OCI-LY7 (cell line): ENCODE measurements around the gene NPDC1. TPM values are rescaled to one million over a fixed set of nuclear protein-coding genes. Genes with fewer than 3 reads are reported as not detected.

ENCODE experiments used
- BruUV-seq: library from RNA; stranded (reverse); fragments of 400-500 nt; replicated peaks from 2 replicates; lab custom pipeline; 2021; lab: Mats Ljungman, UMichigan
- CTCF ChIA-PET: fragments of 300-600 bp; sonication (Branson Sonifier 250); formaldehyde crosslinking; loops from one replicate; lab custom pipeline; 2022; ENCODE audit warnings: antibody characterized with exemption; ENCODE audit not compliant: unreplicated experiment; lab: Charles Lee
- POLR2A ChIA-PET: fragments of 300-600 bp; sonication (Branson Sonifier 250); formaldehyde crosslinking; loops from one replicate; lab custom pipeline; 2022; ENCODE audit warnings: antibody characterized with exemption; lab: Charles Lee
- DNase-seq: peaks from one replicate; pipeline ENCODE4 v3.0.0-alpha.2; 2015; ENCODE audit warnings: low spot score
- H2AFZ ChIP-seq: fragments of 200-600 bp; sonication (generic), shearing (Covaris generic); 2 replicates; pipeline ENCODE4 v1.6.1; 2014; ENCODE audit warnings: mild to moderate bottlenecking, antibody characterized with exemption, low read length, moderate library complexity
- H3K27ac ChIP-seq: fragments of 200-600 bp; sonication (generic); 2 replicates; pipeline ENCODE4 v1.5.1; 2014; ENCODE audit warnings: mixed run types, low read depth, mild to moderate bottlenecking, moderate library complexity, low read length, inconsistent platforms; ENCODE audit not compliant: poor library complexity, severe bottlenecking
- H3K36me3 ChIP-seq: fragments of 200-600 bp; sonication (generic); 2 replicates; pipeline ENCODE4 v1.6.1; 2014; ENCODE audit warnings: mild to moderate bottlenecking, antibody characterized with exemption, low read length, moderate library complexity, mixed read lengths; ENCODE audit not compliant: insufficient read depth
- H3K4me1 ChIP-seq: fragments of 200-600 bp; sonication (generic); 2 replicates; pipeline ENCODE4 v1.5.1; 2014; ENCODE audit warnings: mild to moderate bottlenecking, low read length; ENCODE audit not compliant: insufficient read depth, poor library complexity, severe bottlenecking
- H3K4me2 ChIP-seq: fragments of 200-600 bp; sonication (generic); 2 replicates; pipeline ENCODE4 v1.6.1; 2014; ENCODE audit warnings: mild to moderate bottlenecking, low read length
- H3K4me3 ChIP-seq: fragments of 200-600 bp; sonication (generic); 2 replicates; pipeline ENCODE4 v1.5.1; 2014; ENCODE audit warnings: mild to moderate bottlenecking, low read depth, low read length; ENCODE audit not compliant: poor library complexity, severe bottlenecking
- H3K79me2 ChIP-seq: fragments of 200-600 bp; sonication (generic); 2 replicates; pipeline ENCODE4 v1.6.1; 2016; ENCODE audit warnings: low read depth, mild to moderate bottlenecking, low read length, moderate library complexity, mixed read lengths; ENCODE audit not compliant: insufficient read depth
- H3K9me2 ChIP-seq: fragments of 200-600 bp; sonication (generic); 2 replicates; pipeline ENCODE4 v1.6.1; 2016; ENCODE audit warnings: mild to moderate bottlenecking, low read length, mixed read lengths; ENCODE audit not compliant: insufficient read depth
- H3K9me3 ChIP-seq: fragments of 200-600 bp; sonication (generic); 2 replicates; pipeline ENCODE4 v1.6.1; 2014; ENCODE audit warnings: mild to moderate bottlenecking, mixed run types, low read length, mixed read lengths
- H4K20me1 ChIP-seq: fragments of 200-600 bp; sonication (generic); 2 replicates; pipeline ENCODE4 v1.6.1; 2014; ENCODE audit warnings: mild to moderate bottlenecking, antibody characterized with exemption, low read length, moderate library complexity, mixed read lengths; ENCODE audit not compliant: insufficient read depth
- CTCF ChIP-seq: fragments of 200-600 bp; sonication (generic); conservative IDR thresholded peaks from 2 replicates; pipeline ENCODE4 v1.5.1; 2014; ENCODE audit warnings: mild to moderate bottlenecking, antibody characterized with exemption, low read length, moderate library complexity, mixed read lengths
- EZH2phosphoT487 ChIP-seq: fragments of 200-600 bp; sonication (generic); IDR thresholded peaks from 2 replicates; pipeline ENCODE4 v1.6.1; 2018; ENCODE audit warnings: low read depth, borderline replicate concordance, mild to moderate bottlenecking, mixed run types, antibody characterized with exemption, low read length, moderate library complexity, mixed read lengths
- intact Hi-C: fragments of 100-400 bp; cut with micrococcal nuclease; formaldehyde crosslinking; loops from one replicate; pipeline ENCODE4 v1.10.0; 2022; ENCODE audit not compliant: unreplicated experiment
- total RNA-seq, 2 experiments: library from RNA; depleted of rRNA in 1 of 2; stranded (reverse); fragments of >200 nt in 1 of 2; shearing (Covaris generic) in 1 of 2; gene quantifications; 2 replicates each; pipeline ENCODE4 v1.2.3, GENCODE V29; 2014 to 2022

The NPDC1 gene
- total RNA-seq, 2 experiments from 2014 or later: 0.32 to 0.38 TPM

GRCh38 chr9:137014166-137014565 lies 31.8 kb downstream of the NPDC1 start:
- DNase-seq: no peak
- Histone ChIP-seq H3K4me1 (peaks cover 1% of the 10 kb centered on the region), H3K9me2 (no peaks in the 10 kb centered on the region), H3K79me2 (no peaks in the 10 kb centered on the region), H3K4me3 (no peak overlapping the region), H3K27ac (no peak overlapping the region), H3K4me2 (no peak overlapping the region), H4K20me1 (no peaks in the 10 kb centered on the region), H3K36me3 (no peaks in the 10 kb centered on the region), H2AFZ (no peak overlapping the region), H3K9me3 (no peaks in the 10 kb centered on the region)
- no TSS peak for BruUV-seq
- intact Hi-C loops: no loop called here
- ChIA-PET POLR2A (no interaction called here), CTCF (no interaction called here)
- no peak for TF ChIP-seq CTCF
- TF ChIP-seq EZH2phosphoT487: no peak

GRCh38 chr9:137013571-137013940 lies 32.4 kb downstream of the NPDC1 start:
- TF ChIP-seq EZH2phosphoT487 (no peak), CTCF (no peak)
- POLR2A ChIA-PET: no interaction called here
- H3K9me3 ChIP-seq: no peaks in the 10 kb centered on the region
- no peak overlapping the region for H3K4me2 ChIP-seq
- no peak overlapping the region for H3K27ac ChIP-seq
- no peak overlapping the region for H3K4me3 ChIP-seq
- H3K79me2 ChIP-seq: no peaks in the 10 kb centered on the region
- no peaks in the 10 kb centered on the region for H4K20me1 ChIP-seq
- peaks cover 4% of the 10 kb centered on the region for H3K4me1 ChIP-seq
- CTCF ChIA-PET: no interaction called here
- no peaks in the 10 kb centered on the region for H3K9me2 ChIP-seq
- intact Hi-C loops: no loop called here
- no TSS peak for BruUV-seq
- no peak for DNase-seq
- H2AFZ ChIP-seq: no peak overlapping the region
- no peaks in the 10 kb centered on the region for H3K36me3 ChIP-seq

- no peaks in the 10 kb centered on the region for H3K36me3 ChIP-seq
- ChIA-PET POLR2A (no interaction called here), CTCF (interaction anchor here (0.6 kb wide), 1 partner anchor 24 kb away, joined by 3 read pairs; no protein-coding TSS in a partner anchor)
- H3K79me2 ChIP-seq: no peaks in the 10 kb centered on the region
- intact Hi-C loops: no loop called here
- no peaks in the 10 kb centered on the region for H3K9me3 ChIP-seq
- no peaks in the 10 kb centered on the region for H4K20me1 ChIP-seq
- no peak for DNase-seq
- peaks cover 4% of the 10 kb centered on the region for H3K4me1 ChIP-seq
- no peak overlapping the region for H3K4me2 ChIP-seq
- H3K4me3 ChIP-seq: no peak overlapping the region
- H3K9me2 ChIP-seq: no peaks in the 10 kb centered on the region
- no peak overlapping the region for H2AFZ ChIP-seq
- H3K27ac ChIP-seq: no peak overlapping the region
- TF ChIP-seq CTCF (no peak), EZH2phosphoT487 (no peak)
- BruUV-seq: no TSS peak
Measured at GRCh38 chr9:137012694-137013570, 33.0 kb downstream of the NPDC1 start.
